Mesothelial cell of epicardium (in vitro differentiated cells): ENCODE results near the gene KCNH6. TPM values are rescaled to one million over a fixed set of nuclear protein-coding genes. Genes with fewer than 3 reads are reported as not detected.

ENCODE experiments used
- DNase-seq, 2 experiments: peaks; one replicate each; pipeline ENCODE4 v3.0.0; 2021; ENCODE audit warnings: low spot score in 2 of 2; ENCODE audit not compliant: unreplicated experiment in 2 of 2
- H3K27ac Mint-ChIP-seq: 2 replicates; pipeline ENCODE4 v1.8.0; 2021; ENCODE audit warnings: mixed read lengths
- H3K27me3 Mint-ChIP-seq: 2 replicates; pipeline ENCODE4 v1.8.0; 2021; ENCODE audit warnings: low read depth, mixed read lengths
- H3K36me3 Mint-ChIP-seq: 2 replicates; pipeline ENCODE4 v1.8.0; 2021; ENCODE audit warnings: mixed read lengths
- H3K4me1 Mint-ChIP-seq: 2 replicates; pipeline ENCODE4 v1.8.0; 2021; ENCODE audit warnings: mixed read lengths
- H3K4me3 Mint-ChIP-seq: 2 replicates; pipeline ENCODE4 v1.8.0; 2021; ENCODE audit warnings: mild to moderate bottlenecking, moderate library complexity, mixed read lengths
- H3K9me3 Mint-ChIP-seq: 2 replicates; pipeline ENCODE4 v1.8.0; 2021; ENCODE audit warnings: mixed read lengths
- total RNA-seq: library from RNA; stranded (reverse); gene quantifications from 3 replicates; pipeline ENCODE4 v1.2.1, GENCODE V29; 2021
- TF ChIP-seq, protein P1 (sequence below): fragments of 200-600 bp; sonication (generic); IDR thresholded peaks from one replicate; pipeline ENCODE4 v1.5.0; 2021; ENCODE audit warnings: antibody characterized with exemption; ENCODE audit not compliant: unreplicated experiment

KCNH6 gene
- total RNA-seq, 1 donor from 2014 or later, result not detected

GRCh38 chr17:63490858-63491400 lies 32.2 kb upstream of the KCNH6 start:
- DNase-seq, result no peak
- no peaks in the 10 kb centered on the region for H3K4me1 Mint-ChIP-seq
- no peaks in the 10 kb centered on the region for H3K36me3 Mint-ChIP-seq
- H3K27ac Mint-ChIP-seq, result no peak overlapping the region
- H3K4me3 Mint-ChIP-seq, result no peak overlapping the region
- TF ChIP-seq, protein P1, sequence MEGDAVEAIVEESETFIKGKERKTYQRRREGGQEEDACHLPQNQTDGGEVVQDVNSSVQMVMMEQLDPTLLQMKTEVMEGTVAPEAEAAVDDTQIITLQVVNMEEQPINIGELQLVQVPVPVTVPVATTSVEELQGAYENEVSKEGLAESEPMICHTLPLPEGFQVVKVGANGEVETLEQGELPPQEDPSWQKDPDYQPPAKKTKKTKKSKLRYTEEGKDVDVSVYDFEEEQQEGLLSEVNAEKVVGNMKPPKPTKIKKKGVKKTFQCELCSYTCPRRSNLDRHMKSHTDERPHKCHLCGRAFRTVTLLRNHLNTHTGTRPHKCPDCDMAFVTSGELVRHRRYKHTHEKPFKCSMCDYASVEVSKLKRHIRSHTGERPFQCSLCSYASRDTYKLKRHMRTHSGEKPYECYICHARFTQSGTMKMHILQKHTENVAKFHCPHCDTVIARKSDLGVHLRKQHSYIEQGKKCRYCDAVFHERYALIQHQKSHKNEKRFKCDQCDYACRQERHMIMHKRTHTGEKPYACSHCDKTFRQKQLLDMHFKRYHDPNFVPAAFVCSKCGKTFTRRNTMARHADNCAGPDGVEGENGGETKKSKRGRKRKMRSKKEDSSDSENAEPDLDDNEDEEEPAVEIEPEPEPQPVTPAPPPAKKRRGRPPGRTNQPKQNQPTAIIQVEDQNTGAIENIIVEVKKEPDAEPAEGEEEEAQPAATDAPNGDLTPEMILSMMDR, result no peak
- H3K27me3 Mint-ChIP-seq, result peaks cover 27% of the 10 kb centered on the region
- no peaks in the 10 kb centered on the region for H3K9me3 Mint-ChIP-seq

GRCh38 chr17:63491413-63491812 lies 31.7 kb upstream of the KCNH6 start:
- Mint-ChIP-seq H3K27ac (no peak overlapping the region), H3K4me1 (no peaks in the 10 kb centered on the region), H3K36me3 (no peaks in the 10 kb centered on the region), H3K9me3 (no peaks in the 10 kb centered on the region), H3K4me3 (no peak overlapping the region), H3K27me3 (peaks cover 27% of the 10 kb centered on the region)
- TF ChIP-seq, protein P1, result no peak
- no peak for DNase-seq

DNA sequence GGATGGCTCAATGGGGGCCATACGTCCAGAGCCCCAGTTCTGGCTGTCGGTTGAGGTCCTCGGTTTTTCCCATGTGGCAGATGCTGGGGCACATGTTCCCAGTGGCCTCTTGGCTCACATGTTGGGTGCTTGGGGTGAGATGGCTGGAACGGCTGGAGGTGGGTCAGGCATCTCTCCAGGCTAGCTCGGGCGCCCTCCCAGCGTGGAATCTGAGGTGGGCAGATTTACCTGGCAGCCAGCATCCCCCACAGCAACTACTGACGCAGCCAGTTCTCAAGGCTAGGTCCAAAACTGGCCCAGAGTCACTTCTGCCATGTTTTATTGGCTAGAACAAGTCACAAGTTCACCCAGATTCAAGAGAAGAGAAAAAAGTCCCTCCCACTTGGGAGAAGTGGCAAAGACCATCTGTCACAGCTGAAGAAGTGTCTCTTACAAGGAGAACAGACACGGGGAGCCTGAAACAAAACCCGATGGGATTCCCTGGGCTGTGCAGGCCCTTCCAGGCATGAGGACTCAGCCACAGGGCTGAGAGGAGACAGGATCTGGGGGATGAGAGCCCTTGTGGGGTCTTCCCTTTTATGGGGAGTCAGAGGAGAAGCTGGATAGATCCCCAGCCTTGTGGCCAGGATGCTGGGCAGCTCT lies 31.1 kb upstream of the KCNH6 start:
- no peak overlapping the region for H3K27ac Mint-ChIP-seq
- TF ChIP-seq, protein P1, result no peak
- no peaks in the 10 kb centered on the region for H3K36me3 Mint-ChIP-seq
- H3K9me3 Mint-ChIP-seq, result no peaks in the 10 kb centered on the region
- no peak overlapping the region for H3K4me3 Mint-ChIP-seq
- peaks cover 27% of the 10 kb centered on the region for H3K27me3 Mint-ChIP-seq
- DNase-seq, result no peak
- no peaks in the 10 kb centered on the region for H3K4me1 Mint-ChIP-seq

DNA sequence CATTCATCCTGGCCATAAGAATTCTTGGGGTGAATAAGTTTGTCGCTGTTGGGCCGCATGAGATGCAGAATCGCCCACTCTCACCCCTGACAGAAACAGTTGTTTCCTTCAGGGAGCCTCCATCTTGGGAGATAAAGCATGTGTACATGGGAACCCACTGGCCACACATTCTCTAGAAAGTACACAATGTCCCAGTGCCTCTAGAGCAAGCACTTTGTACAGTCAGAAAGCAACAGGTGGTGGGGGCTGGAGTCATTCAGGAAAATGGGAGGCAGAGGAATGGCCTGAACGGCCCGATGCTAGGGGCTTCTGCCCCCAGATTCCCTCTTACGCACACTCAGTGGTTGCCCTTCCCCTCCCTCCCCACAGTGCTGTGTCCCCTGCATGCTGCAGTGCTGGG lies 30.2 kb upstream of the KCNH6 start:
- peaks cover 25% of the 10 kb centered on the region for H3K27me3 Mint-ChIP-seq
- H3K4me1 Mint-ChIP-seq, result no peaks in the 10 kb centered on the region
- no peak overlapping the region for H3K4me3 Mint-ChIP-seq
- TF ChIP-seq, protein P1, result no peak
- no peaks in the 10 kb centered on the region for H3K36me3 Mint-ChIP-seq
- H3K27ac Mint-ChIP-seq, result no peak overlapping the region
- H3K9me3 Mint-ChIP-seq, result no peaks in the 10 kb centered on the region
- no peak for DNase-seq

DNA sequence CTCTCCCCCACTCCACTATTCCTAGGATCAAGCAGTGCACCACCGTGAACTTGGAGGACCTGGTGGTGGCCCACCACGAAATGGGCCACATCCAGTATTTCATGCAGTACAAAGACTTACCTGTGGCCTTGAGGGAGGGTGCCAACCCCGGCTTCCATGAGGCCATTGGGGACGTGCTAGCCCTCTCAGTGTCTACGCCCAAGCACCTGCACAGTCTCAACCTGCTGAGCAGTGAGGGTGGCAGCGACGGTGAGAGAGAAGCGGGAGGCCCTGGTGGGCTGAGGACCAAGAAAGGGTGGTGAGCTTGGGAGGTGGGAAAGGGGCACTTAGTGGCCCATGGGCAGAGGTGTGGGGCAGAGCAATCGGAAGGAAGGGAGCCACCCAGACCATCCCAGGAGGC lies 29.7 kb upstream of the KCNH6 start:
- H3K9me3 Mint-ChIP-seq, result no peaks in the 10 kb centered on the region
- H3K4me1 Mint-ChIP-seq, result no peaks in the 10 kb centered on the region
- no peak for DNase-seq
- TF ChIP-seq, protein P1, result no peak
- H3K4me3 Mint-ChIP-seq, result no peak overlapping the region
- peaks cover 25% of the 10 kb centered on the region for H3K27me3 Mint-ChIP-seq
- no peaks in the 10 kb centered on the region for H3K36me3 Mint-ChIP-seq
- H3K27ac Mint-ChIP-seq, result no peak overlapping the region
